PC-3 (cell line): ENCODE data around the gene ATAD3B. TPM values are rescaled to one million over a fixed set of nuclear protein-coding genes. Genes with fewer than 3 reads are reported as not detected.

ENCODE experiments used
- ATAC-seq: fragments of 200-7000 bp; cut with Tn5 transposase; 2 replicates; pipeline ENCODE4 v1.9.1; 2020; ENCODE audit warnings: mild to moderate bottlenecking, moderate library complexity
- BruUV-seq: library from RNA; stranded (reverse); fragments of 400-500 nt; replicated peaks from 2 replicates; lab custom pipeline; 2021; lab: Mats Ljungman, UMichigan
- CTCF ChIA-PET: fragments of 300-600 bp; sonication (Branson Sonifier 250); formaldehyde crosslinking; loops from one replicate; lab custom pipeline; 2022; ENCODE audit warnings: antibody characterized with exemption; lab: Charles Lee
- POLR2A ChIA-PET: fragments of 300-600 bp; sonication (Branson Sonifier 250); formaldehyde crosslinking; loops from one replicate; lab custom pipeline; 2022; ENCODE audit warnings: antibody characterized with exemption; ENCODE audit not compliant: unreplicated experiment; lab: Charles Lee
- DNase-seq: peaks from one replicate; pipeline ENCODE4 v3.0.0-alpha.2; 2015
- H2AFZ ChIP-seq: fragments of 300-600 bp; sonication (generic); 2 replicates; pipeline ENCODE4 v1.6.0; 2016; ENCODE audit warnings: antibody characterized with exemption, low read length
- H3F3A ChIP-seq: fragments of 300-600 bp; sonication (generic); one replicate; pipeline ENCODE4 v1.6.0; 2017; ENCODE audit warnings: antibody characterized with exemption, low read length, control low read depth, mild to moderate bottlenecking; ENCODE audit not compliant: unreplicated experiment
- H3K27ac ChIP-seq: fragments of 300-600 bp; sonication (generic); 2 replicates; pipeline ENCODE4 v1.5.1; 2016; ENCODE audit warnings: mild to moderate bottlenecking, low read length
- H3K27me3 ChIP-seq: fragments of 300-600 bp; sonication (generic); 2 replicates; pipeline ENCODE4 v1.6.1; 2016; ENCODE audit warnings: low read length, mixed read lengths
- H3K36me3 ChIP-seq: fragments of 300-600 bp; sonication (generic); 2 replicates; pipeline ENCODE4 v1.6.1; 2016; ENCODE audit warnings: low read depth, mixed run types, low read length, mixed read lengths
- H3K4me1 ChIP-seq: fragments of 300-600 bp; sonication (generic); 2 replicates; pipeline ENCODE4 v1.5.1; 2016; ENCODE audit warnings: low read length; ENCODE audit not compliant: insufficient read depth
- H3K4me2 ChIP-seq: fragments of 300-600 bp; sonication (generic); 2 replicates; pipeline ENCODE4 v1.6.0; 2016; ENCODE audit warnings: low read length
- H3K4me3 ChIP-seq: fragments of 300-600 bp; sonication (generic); 2 replicates; pipeline ENCODE4 v1.5.1; 2016; ENCODE audit warnings: mild to moderate bottlenecking, low read length, mixed read lengths
- H3K79me2 ChIP-seq: fragments of 300-600 bp; sonication (generic); 2 replicates; pipeline ENCODE4 v1.6.1; 2017; ENCODE audit warnings: low read length, mixed read lengths
- H3K9ac ChIP-seq: fragments of 300-600 bp; sonication (generic); 2 replicates; pipeline ENCODE4 v1.6.0; 2016; ENCODE audit warnings: mild to moderate bottlenecking, low read length
- H3K9me2 ChIP-seq: fragments of 300-600 bp; sonication (generic); replicated peaks from 2 replicates; pipeline ENCODE4 v1.6.1; 2016; ENCODE audit warnings: mixed run types, low read length, mixed read lengths
- H3K9me3 ChIP-seq: fragments of 300-600 bp; sonication (generic); 2 replicates; pipeline ENCODE4 v1.6.1; 2016; ENCODE audit warnings: low read length, mixed read lengths
- H4K20me1 ChIP-seq: fragments of 300-600 bp; sonication (generic); 2 replicates; pipeline ENCODE4 v1.6.1; 2016; ENCODE audit warnings: low read length, mixed read lengths
- EZH2 ChIP-seq: fragments of 300-600 bp; sonication (generic); IDR thresholded peaks from one replicate; pipeline ENCODE4 v1.6.1; 2017; ENCODE audit warnings: antibody characterized with exemption, mild to moderate bottlenecking, low read length; ENCODE audit not compliant: unreplicated experiment
- EZH2phosphoT487 ChIP-seq: fragments of 300-600 bp; sonication (generic); IDR thresholded peaks from 2 replicates; pipeline ENCODE4 v1.6.1; 2018; ENCODE audit warnings: mild to moderate bottlenecking, antibody characterized with exemption, low read length, borderline replicate concordance
- intact Hi-C: fragments of 100-400 bp; cut with micrococcal nuclease; formaldehyde crosslinking; loops from 2 replicates; pipeline ENCODE4 v1.9.0; 2023
- total RNA-seq: library from RNA; depleted of rRNA; stranded (reverse); fragments of >200 nt; gene quantifications from 2 replicates; pipeline ENCODE4 v1.2.3, GENCODE V29; 2014
- TF ChIP-seq, protein P1 (sequence below): fragments of 300-600 bp; sonication (generic); conservative IDR thresholded peaks from 2 replicates; pipeline ENCODE4 v1.5.1; 2017; ENCODE audit warnings: antibody characterized with exemption, low read depth, mild to moderate bottlenecking, low read length

The ATAD3B gene
- total RNA-seq, 1 experiment from 2014 or later, result 140 TPM

DNA sequence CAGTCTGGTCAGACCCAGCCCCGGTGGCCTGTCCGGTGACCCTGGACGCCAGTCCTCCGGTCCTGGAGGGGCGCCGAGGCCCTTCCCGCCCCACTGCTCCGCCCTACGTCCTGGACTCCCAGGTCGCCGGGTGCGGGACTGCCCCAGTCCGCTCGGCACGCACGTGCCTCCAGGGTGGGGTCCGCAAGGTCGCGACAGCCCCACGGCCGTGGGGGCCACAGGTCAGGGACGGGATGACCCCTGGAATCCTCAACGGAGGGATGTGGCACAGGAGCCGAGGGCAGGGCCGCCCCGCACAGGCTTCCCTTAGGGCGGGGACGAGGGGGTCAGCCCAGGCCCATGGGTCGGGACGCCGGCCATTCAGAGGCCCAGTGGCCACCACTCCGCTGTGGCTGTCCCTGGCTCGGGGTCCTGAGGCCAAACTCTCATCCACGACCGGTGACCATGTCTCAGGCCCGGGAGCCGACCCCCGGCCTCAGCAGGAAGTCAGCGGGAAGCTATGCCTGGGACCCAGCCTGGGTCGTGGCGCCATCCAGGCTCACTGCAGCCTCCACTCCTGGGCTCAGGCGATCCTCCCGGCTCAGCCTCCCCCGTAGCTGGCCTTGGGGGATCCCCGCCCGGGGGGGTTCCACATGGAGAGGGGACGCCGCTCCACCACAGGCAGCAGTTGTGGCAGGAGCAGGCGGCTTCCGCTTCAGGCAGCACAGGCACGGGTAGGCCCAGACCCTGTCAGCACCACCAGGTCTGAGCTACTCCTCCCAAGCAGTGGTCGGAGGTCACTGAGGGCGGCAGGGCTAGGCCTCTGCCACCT is 69.5 kb downstream of the ATAD3B start:
- Histone ChIP-seq H2AFZ (no peak overlapping the region), H3K9ac (no peak overlapping the region), H3K4me1 (no peaks in the 10 kb centered on the region), H3K4me2 (no peak overlapping the region), H4K20me1 (no peaks in the 10 kb centered on the region), H3F3A (no peaks in the 10 kb centered on the region), H3K27me3 (no peaks in the 10 kb centered on the region), H3K36me3 (peaks cover 25% of the 10 kb centered on the region; the same call in 1 of the 2 replicates), H3K27ac (no peak overlapping the region), H3K9me2 (no peaks in the 10 kb centered on the region), H3K9me3 (no peaks in the 10 kb centered on the region), H3K4me3 (no peak overlapping the region), H3K79me2 (no peaks in the 10 kb centered on the region)
- intact Hi-C loops, result no loop called here
- no peak for TF ChIP-seq EZH2
- TF ChIP-seq, protein P1, sequence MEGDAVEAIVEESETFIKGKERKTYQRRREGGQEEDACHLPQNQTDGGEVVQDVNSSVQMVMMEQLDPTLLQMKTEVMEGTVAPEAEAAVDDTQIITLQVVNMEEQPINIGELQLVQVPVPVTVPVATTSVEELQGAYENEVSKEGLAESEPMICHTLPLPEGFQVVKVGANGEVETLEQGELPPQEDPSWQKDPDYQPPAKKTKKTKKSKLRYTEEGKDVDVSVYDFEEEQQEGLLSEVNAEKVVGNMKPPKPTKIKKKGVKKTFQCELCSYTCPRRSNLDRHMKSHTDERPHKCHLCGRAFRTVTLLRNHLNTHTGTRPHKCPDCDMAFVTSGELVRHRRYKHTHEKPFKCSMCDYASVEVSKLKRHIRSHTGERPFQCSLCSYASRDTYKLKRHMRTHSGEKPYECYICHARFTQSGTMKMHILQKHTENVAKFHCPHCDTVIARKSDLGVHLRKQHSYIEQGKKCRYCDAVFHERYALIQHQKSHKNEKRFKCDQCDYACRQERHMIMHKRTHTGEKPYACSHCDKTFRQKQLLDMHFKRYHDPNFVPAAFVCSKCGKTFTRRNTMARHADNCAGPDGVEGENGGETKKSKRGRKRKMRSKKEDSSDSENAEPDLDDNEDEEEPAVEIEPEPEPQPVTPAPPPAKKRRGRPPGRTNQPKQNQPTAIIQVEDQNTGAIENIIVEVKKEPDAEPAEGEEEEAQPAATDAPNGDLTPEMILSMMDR, result no peak
- no peak for TF ChIP-seq EZH2phosphoT487
- CTCF ChIA-PET, result no interaction called here
- peak; percentile 2; the same call in 1 of the 2 replicates for ATAC-seq
- DNase-seq, result no peak
- no TSS peak for BruUV-seq
- POLR2A ChIA-PET, result no interaction called here

GRCh38 chr1:1541956-1542765 is 70.6 kb downstream of the ATAD3B start:
- Histone ChIP-seq H3K9me3 (no peaks in the 10 kb centered on the region), H3K9ac (no peak overlapping the region), H3K4me1 (no peaks in the 10 kb centered on the region), H3K27me3 (no peaks in the 10 kb centered on the region), H3K9me2 (no peaks in the 10 kb centered on the region), H3K27ac (no peak overlapping the region), H3K4me2 (no peak overlapping the region), H3K36me3 (peaks cover 25% of the 10 kb centered on the region; the same call in 1 of the 2 replicates), H3K79me2 (no peaks in the 10 kb centered on the region), H2AFZ (no peak overlapping the region), H4K20me1 (no peaks in the 10 kb centered on the region), H3K4me3 (no peak overlapping the region), H3F3A (no peaks in the 10 kb centered on the region)
- ATAC-seq, result no peak
- DNase-seq, result no peak
- ChIA-PET CTCF (no interaction called here), POLR2A (interaction anchor here (0.6 kb wide), 1 partner anchor 144 kb away, joined by 3 read pairs; no protein-coding TSS in a partner anchor)
- TF ChIP-seq EZH2 (no peak), EZH2phosphoT487 (no peak)
- TF ChIP-seq, protein P1, result no peak
- BruUV-seq, result no TSS peak
- intact Hi-C loops, result no loop called here
